Kidney (tissue), 14 donors: ENCODE results near the gene APP. TPM values are rescaled to one million over a fixed set of nuclear protein-coding genes. Genes with fewer than 3 reads are reported as not detected.

Experiments used
- DNase-seq, 5 donors: peaks; one replicate each; pipeline ENCODE4 v3.0.0-alpha.2; 2013 to 2020
- FAIRE-seq: peaks from 2 replicates; lab custom pipeline; 2012; peaks lifted over from hg19 to GRCh38; lab: Jason Lieb, UNC
- H3K27ac ChIP-seq, 2 donors: one replicate each; pipeline ENCODE4 v1.7.0; 2013; ENCODE audit warnings: low read depth in 2 of 2, low read length in 2 of 2, inconsistent platforms in 1 of 2
- H3K27me3 ChIP-seq: one replicate; pipeline ENCODE4 v1.7.1; 2013; ENCODE audit warnings: low read length, inconsistent platforms; ENCODE audit not compliant: control insufficient read depth, insufficient read depth
- H3K36me3 ChIP-seq, 3 donors: one replicate each; pipeline versions ENCODE4 v1.7.0 to v1.7.1; 2013; ENCODE audit warnings: low read length in 3 of 3, control low read depth in 1 of 3, inconsistent platforms in 1 of 3; ENCODE audit not compliant: insufficient read depth in 3 of 3, control insufficient read depth in 2 of 3
- H3K4me1 ChIP-seq, 3 donors: one replicate each; pipeline versions ENCODE4 v1.7.0 to v1.7.1; 2013; ENCODE audit warnings: low read length in 3 of 3, inconsistent platforms in 1 of 3, low read depth in 1 of 3; ENCODE audit not compliant: control insufficient read depth in 2 of 3, insufficient read depth in 2 of 3
- H3K4me3 ChIP-seq, 3 donors: one replicate each; pipeline versions ENCODE4 v1.7.0 to v1.8.1; 2013; ENCODE audit warnings: low read length in 3 of 3, control low read depth in 1 of 3, inconsistent platforms in 1 of 3
- H3K9ac ChIP-seq, 3 donors: one replicate each; pipeline versions ENCODE4 v1.7.0 to v1.7.1; 2013; ENCODE audit warnings: low read length in 3 of 3, control low read depth in 1 of 3, inconsistent platforms in 1 of 3
- H3K9me3 ChIP-seq, 3 donors: one replicate each; pipeline versions ENCODE4 v1.7.0 to v1.7.1; 2013; ENCODE audit warnings: low read length in 3 of 3, control low read depth in 1 of 3, inconsistent platforms in 1 of 3; ENCODE audit not compliant: control insufficient read depth in 2 of 3, insufficient read depth in 1 of 3
- CTCF ChIP-seq: IDR thresholded peaks from 3 replicates; pipeline ENCODE4 v1.5.1; 2012; ENCODE audit warnings: mild to moderate bottlenecking, moderate library complexity, borderline replicate concordance; ENCODE audit not compliant: insufficient read depth; ENCODE audit errors: extremely low read depth
- intact Hi-C: fragments of 100-400 bp; cut with DNase I; formaldehyde crosslinking; loops from one replicate; pipeline ENCODE4 v1.11.1; 2022
- polyA plus RNA-seq: library from polyadenylated mRNA; stranded (reverse); fragments of 350-450 nt; fragmentation: Illumina TruSeq; extraction: RNeasy Lipid Tissue Mini Kit (QIAGEN cat#74804); gene quantifications from one replicate; pipeline ENCODE4 v1.2.3, GENCODE V29; 2014; ENCODE audit warnings: low read depth, low replicate concordance; ENCODE audit not compliant: insufficient read depth
- total RNA-seq: library from RNA; stranded (reverse); fragmentation: NEBNext Ultra II Directional; extraction: Animal tissue kit (Norgen Biotek cat#: 25700); gene quantifications from one replicate; pipeline ENCODE4 v1.2.1, GENCODE V29; 2021
- donor health status: control.
- donor health status: control.
- donor health status: control.
- donor health status: control.
- donor health status: control.
- donor health status: DM: yes; HTN: yes; CAD: no.
- donor health status: Normal renal cell carcinoma (clear cell type).

The APP gene
- total and polyA plus RNA-seq, 2 donors from 2014 or later, result 472 to 1,303 TPM

DNA sequence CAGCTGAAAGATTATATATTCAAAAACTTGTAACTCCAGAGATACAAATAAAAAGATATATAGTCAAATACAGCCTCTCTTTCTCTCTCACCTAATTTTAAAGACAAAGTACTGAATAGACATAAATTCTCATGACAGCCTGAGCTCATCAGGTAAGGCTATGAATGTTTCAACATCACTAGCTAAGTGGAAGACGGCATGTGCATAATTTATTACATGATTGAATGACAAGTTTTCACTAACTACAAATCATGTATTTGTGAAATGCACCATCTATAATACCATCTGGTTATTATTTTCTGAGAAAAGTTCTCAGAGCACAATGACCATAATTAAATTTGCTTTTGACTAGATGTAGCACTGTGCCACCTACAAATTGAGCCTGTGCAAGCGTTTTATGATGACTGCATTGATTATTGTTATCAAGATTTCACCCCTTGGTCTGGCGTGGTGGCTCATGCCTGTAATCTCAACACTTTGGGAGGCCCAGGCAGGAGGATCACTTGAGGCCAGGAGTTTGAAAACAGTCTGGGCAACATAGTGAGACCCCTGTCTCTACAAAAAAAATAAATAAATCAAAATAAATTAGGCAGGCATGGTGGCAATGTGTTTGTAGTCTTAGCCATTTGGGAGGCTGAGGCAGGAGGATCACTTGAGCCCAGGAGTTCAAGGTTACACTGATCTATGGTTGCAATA is 128.2 kb downstream of the APP start:
- Histone ChIP-seq H3K4me3 (no peak overlapping the region), H3K9ac (no peak overlapping the region), H3K27me3 (no peaks in the 10 kb centered on the region), H3K4me1 (no peaks in the 10 kb centered on the region), H3K9me3 (no peaks in the 10 kb centered on the region), H3K27ac (no peak overlapping the region), H3K36me3 (peaks cover 0 to 4% (median 2%) of the 10 kb centered on the region in 3 donors)
- intact Hi-C loops, result no loop called here
- no peak for FAIRE-seq
- no peak for TF ChIP-seq CTCF
- DNase-seq, result no peak

DNA sequence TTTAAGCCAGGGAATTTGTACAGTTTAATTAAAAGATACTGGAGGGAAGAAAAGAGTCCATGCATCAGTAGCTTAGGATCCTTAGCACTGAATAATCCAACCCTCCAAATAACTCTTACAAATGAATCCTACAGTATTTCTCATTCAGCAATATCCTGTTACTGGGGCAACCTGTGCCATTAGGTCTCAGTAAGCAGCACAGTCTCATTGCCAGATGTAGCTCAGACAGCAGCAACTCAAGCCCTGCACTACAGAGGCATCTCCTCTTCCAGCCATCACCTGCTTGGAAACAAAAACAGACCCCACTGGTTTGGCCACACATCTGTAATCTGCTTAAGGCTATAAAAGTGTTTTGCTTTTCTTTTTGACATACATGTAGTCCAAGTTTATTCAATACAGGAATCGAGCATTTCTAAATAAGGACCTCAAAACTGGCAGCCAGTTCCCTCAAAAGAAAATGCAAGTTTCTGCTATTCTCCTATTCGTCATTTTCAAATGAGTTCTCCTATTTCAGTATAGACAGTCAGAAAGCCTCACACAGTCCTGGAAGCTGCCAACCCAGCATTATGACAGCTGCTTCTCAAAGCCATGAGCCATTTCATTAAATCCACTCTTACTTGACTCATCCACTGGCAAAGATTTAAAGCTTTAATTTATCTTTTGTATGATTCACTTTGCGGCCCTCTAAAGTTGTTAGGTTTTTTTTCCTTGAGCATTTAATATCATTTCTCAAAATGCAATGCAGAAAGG is 129.0 kb downstream of the APP start:
- FAIRE-seq, result no peak
- no peak overlapping the region for H3K9ac ChIP-seq
- intact Hi-C loops, result no loop called here
- H3K4me1 ChIP-seq, result no peaks in the 10 kb centered on the region
- no peaks in the 10 kb centered on the region for H3K27me3 ChIP-seq
- H3K4me3 ChIP-seq, result no peak overlapping the region
- no peak for TF ChIP-seq CTCF
- peaks cover 2 to 4% (median 4%) of the 10 kb centered on the region in 3 donors for H3K36me3 ChIP-seq
- no peaks in the 10 kb centered on the region for H3K9me3 ChIP-seq
- H3K27ac ChIP-seq, result no peak overlapping the region
- DNase-seq, result no peak

- H3K27ac ChIP-seq, result no peak overlapping the region
- no peak overlapping the region for H3K4me3 ChIP-seq
- no peak for FAIRE-seq
Observed at GRCh38 chr21:26036916-26037315, 133.7 kb downstream of the APP start.

More at GRCh38 chr21:26036916-26037315, 133.7 kb downstream of the APP start:
- intact Hi-C loops, result no loop called here
- Histone ChIP-seq H3K9me3 (no peaks in the 10 kb centered on the region), H3K9ac (no peak overlapping the region), H3K27me3 (no peaks in the 10 kb centered on the region), H3K36me3 (peaks cover 2 to 7% (median 4%) of the 10 kb centered on the region in 3 donors), H3K4me1 (no peaks in the 10 kb centered on the region)
- DNase-seq, result no peak
- TF ChIP-seq CTCF, result no peak
